Pulmonary artery endothelial cell (primary cell): ENCODE data around the gene UBXN6. TPM values are rescaled to one million over a fixed set of nuclear protein-coding genes. Genes with fewer than 3 reads are reported as not detected.

Source experiments
- DNase-seq: peaks from one replicate; pipeline ENCODE4 v3.0.0-alpha.2; 2011; ENCODE audit warnings: low read depth, low spot score
- total RNA-seq: library from RNA; depleted of rRNA; stranded (reverse); fragments of >200 nt; gene quantifications from 2 replicates; pipeline ENCODE4 v1.2.3, GENCODE V29; 2014

Gene UBXN6
- total RNA-seq, 1 donor from 2014 or later, result 114 TPM

DNA sequence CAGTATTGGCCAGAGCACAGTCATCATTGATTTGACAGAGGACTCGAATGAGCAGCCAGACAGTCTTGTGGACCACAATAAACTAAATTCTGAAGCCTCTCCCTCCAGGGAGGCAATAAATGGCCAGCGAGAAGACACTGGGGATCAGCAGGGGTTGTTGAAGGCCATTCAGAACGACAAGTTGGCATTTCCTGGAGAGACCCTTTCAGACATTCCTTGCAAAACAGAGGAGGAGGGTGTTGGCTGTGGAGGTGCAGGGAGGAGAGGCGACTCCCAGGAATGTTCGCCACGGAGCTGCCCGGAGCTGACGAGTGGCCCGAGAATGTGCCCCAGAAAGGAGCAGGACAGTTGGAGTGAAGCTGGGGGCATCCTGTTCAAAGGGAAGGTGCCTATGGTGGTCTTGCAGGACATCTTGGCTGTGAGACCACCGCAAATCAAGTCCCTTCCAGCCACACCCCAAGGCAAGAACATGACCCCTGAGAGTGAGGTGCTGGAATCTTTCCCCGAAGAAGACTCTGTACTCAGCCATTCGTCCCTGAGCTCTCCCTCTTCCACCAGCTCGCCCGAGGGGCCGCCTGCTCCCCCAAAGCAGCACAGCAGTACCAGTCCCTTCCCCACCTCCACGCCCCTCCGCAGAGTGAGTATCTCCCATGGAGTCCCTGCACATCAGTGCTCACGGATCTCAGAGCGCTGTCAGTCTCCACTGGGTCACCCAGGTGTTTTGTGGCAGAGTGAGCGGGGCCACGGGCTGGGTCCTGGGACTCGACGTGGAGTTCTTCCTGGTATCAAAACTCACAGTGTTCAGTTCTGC, 48.3 kb downstream of the UBXN6 start:
- DNase-seq, result no peak

DNA sequence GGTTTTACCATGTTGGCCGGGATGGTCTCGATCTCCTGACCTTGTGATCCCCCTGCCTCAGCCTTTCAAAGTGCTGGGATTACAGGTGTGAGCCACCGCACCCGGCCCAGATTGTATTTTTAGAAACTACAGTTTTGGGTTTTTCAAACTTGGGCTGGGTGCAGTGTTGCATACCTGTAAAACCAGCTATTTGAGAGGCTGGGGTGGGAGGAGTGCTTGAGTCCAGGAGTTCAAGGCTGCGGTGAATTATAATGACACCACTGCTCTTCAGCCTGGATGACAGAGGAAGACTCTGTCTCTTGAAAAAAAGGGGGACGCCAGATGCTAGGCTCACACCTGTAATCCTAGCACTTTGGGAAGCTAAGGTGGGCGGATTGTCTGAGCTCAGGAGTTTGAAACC, 51.0 kb downstream of the UBXN6 start:
- DNase-seq, result no peak

DNA sequence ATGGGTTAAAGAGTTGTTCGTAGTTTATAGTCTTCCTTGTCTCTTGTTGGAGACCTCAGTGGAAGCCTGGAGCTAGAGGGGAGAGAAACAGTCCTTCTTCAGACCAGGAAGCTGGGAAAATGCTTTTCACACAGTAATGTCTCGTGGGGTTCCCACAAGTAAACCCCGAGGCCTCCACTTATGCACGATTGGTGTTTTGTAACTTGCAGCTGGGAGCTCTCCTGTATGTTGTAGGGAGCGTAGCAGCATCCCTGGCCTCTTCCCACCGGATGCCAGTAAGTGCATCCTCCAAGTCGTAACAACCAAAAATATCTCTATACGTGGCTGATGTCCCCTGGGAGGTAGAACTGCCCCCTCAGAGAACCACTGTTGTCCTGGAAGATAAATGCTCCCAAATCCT, 51.6 kb downstream of the UBXN6 start:
- no peak for DNase-seq

GRCh38 chr19:4403005-4403761, 54.4 kb downstream of the UBXN6 start:
- DNase-seq, result no peak

- peak; percentile 100 for DNase-seq
These were observed 55.2 kb downstream of the UBXN6 start, which contains the start of gene CHAF1A for GRCh38 chr19:4402171-4403004. Gene CHAF1A, plus strand, starts transcription at chr19:4402640. Its CDS starts 123 bp downstream, at chr19:4402763.

- DNase-seq, result no peak
These were observed 55.8 kb downstream of the UBXN6 start for GRCh38 chr19:4401769-4402170.

DNA sequence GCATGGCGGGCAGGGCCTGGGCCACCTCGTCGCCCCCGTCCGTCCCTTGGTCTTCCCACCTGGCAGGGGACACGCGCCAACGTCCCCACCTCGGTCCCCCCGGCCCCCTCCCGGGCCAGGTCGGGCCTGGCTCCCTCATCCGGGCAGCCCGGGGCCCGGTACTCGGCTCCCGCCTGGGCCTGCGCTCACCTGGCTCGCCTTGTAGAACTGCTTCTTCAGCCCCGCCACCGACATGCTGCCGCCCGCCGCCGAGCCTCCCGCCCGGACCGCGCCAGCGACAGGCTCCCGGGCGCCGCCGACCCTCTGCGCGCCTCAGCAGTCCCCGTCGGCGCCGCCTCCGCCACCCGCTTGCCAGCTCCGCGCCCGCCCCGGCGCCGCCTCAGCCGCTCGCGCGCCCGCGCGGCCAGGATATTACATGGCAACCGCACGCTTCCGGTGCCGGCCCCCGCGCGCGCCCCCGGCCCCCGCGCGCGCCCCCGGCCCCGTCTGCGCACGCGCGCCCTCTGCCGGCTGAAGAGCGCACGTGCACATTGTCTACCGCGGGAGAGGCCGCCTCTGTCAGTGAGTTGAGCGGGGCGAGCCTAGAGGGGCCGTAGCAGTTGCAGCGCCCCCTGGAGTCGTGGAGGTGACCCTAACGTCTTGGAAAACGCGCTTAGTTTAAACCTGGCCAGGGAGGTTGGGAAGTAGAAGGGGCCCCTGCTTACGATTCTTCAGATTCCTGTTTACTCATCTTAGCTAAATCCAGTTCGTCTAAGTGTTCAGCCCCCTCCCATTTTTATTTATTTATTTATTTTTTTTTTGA, 57.3 kb downstream of the UBXN6 start, which contains the start of gene SH3GL1:
Gene SH3GL1, minus strand, starts transcription at position 413 of the 802 bp plus-strand sequence. Its CDS starts 179 bp downstream, at position 234.
- DNase-seq, result peak; percentile 76

DNA sequence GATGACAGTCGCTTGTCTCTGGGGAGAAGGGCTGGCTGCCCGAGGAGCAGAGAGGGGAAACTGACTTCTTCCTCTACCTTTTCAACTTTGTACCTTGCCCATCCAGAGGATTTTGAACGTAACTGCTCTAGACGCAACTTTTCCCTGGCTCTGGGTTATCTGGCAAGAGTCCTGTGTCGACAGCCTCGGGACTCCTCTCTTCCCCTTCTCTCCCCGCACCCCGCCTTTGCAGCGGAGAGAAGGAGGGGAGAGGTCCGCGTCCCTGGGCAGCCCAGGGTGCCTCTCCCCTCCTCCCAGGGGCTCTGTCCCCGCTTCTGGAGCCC, 57.8 kb downstream of the UBXN6 start:
- DNase-seq, result no peak

DNA sequence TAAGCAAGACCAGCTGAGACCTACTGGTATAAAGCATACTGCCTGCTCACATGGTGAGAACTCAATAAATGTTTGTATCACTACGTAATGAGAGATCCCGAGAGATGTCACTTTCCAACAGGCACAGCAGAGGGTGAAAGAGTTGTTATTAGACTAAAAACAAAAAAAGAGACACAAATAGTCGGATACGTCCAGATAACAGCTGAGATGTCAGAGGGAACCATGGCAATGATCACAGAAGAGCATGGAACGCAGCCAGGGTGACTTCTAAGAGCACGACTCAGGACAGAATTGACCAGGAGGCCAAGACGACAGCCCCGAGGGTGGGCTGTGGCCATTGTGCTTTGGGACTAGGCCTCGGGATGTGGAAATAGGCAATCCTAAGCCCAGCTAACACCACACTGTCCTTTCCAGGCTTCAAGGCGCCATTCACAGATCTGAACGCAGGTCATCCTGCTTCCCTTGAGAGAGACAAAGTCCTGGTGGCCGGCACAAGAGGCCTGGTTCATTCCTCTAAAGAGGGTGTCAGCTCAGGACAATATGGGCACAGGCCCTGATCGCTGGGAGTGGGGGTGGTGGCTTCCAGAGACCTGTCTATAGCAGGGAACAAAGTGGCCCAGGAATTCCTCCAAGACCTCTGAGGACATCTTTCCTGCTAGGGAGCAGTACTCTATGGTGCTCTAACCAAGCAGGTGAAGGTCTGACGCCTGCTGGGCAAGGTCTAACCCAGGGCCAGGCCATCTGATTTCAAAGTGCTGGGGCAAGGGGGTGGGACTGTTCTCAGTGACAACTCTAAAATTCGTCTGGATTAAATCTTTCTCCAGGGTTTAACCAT, 60.4 kb downstream of the UBXN6 start:
- no peak for DNase-seq

Other genes with a start within 250 kb of the UBXN6 start
- gene EBI3, start 228.3 kb downstream of the UBXN6 start, total RNA-seq, result 0.28 and 0.40 TPM in 2 replicates
- gene YJU2, start 210.7 kb downstream of the UBXN6 start, total RNA-seq, result 20.4 and 20.8 TPM in 2 replicates
- not detected in 2 replicates for gene SHD, start 178.5 kb downstream of the UBXN6 start, total RNA-seq
- gene TMIGD2, start 155.4 kb downstream of the UBXN6 start, total RNA-seq, result not detected in 2 replicates
- gene FSD1, start 153.2 kb downstream of the UBXN6 start, total RNA-seq, result 23.6 and 27.8 TPM in 2 replicates
- 8.1 and 10.3 TPM in 2 replicates for gene STAP2, start 119.0 kb downstream of the UBXN6 start, total RNA-seq
- gene MPND, start 114.2 kb downstream of the UBXN6 start, total RNA-seq, result 9.6 and 10.7 TPM in 2 replicates
- gene SH3GL1, start 57.2 kb downstream of the UBXN6 start, total RNA-seq, result 46.9 and 48.3 TPM in 2 replicates
- gene CHAF1A, start 55.2 kb downstream of the UBXN6 start, total RNA-seq, result 23.1 and 29.8 TPM in 2 replicates
- gene HDGFL2, start 14.5 kb upstream of the UBXN6 start, total RNA-seq, result 65.0 and 66.3 TPM in 2 replicates
- gene PLIN4, start 60.7 kb upstream of the UBXN6 start, total RNA-seq, result under 0.01 TPM in 1 of 2 replicates, not detected in the other
- 0.20 and 0.32 TPM in 2 replicates for gene PLIN5, start 77.4 kb upstream of the UBXN6 start, total RNA-seq
- 0.13 and 0.32 TPM in 2 replicates for gene LRG1, start 82.2 kb upstream of the UBXN6 start, total RNA-seq
- 92.9 and 107 TPM in 2 replicates for gene SEMA6B, start 101.9 kb upstream of the UBXN6 start, total RNA-seq
- gene TNFAIP8L1, start 181.7 kb upstream of the UBXN6 start, total RNA-seq, result 30.5 and 40.3 TPM in 2 replicates
- 242 and 256 TPM in 2 replicates for gene MYDGF, start 212.5 kb upstream of the UBXN6 start, total RNA-seq